CD14-positive monocyte (primary cell): ENCODE results near the gene L3MBTL4. TPM values are rescaled to one million over a fixed set of nuclear protein-coding genes. Genes with fewer than 3 reads are reported as not detected.

ENCODE experiments used
- DNase-seq, 3 donors: peaks; one replicate each; pipeline ENCODE4 v3.0.0-alpha.2; 2011 to 2022
- H2AFZ ChIP-seq: 2 replicates; pipeline ENCODE4 v1.6.0; 2012; ENCODE audit warnings: mild to moderate bottlenecking, low read depth, low read length, inconsistent platforms; ENCODE audit not compliant: insufficient read depth, poor library complexity, severe bottlenecking
- H3K27ac ChIP-seq, 2 donors: 1 replicate in 1 of 2; 2 replicates in 1 of 2; pipeline ENCODE4 v1.5.1; 2012 to 2013; ENCODE audit warnings: low read length in 2 of 2, control low read depth in 1 of 2, inconsistent platforms in 1 of 2, low read depth in 1 of 2, mild to moderate bottlenecking in 1 of 2
- H3K27me3 ChIP-seq, 2 donors: one replicate each; pipeline versions ENCODE4 v1.6.0 to v1.6.1; 2011 to 2013; ENCODE audit warnings: low read length in 2 of 2; ENCODE audit not compliant: control insufficient read depth in 2 of 2, insufficient read depth in 2 of 2
- H3K36me3 ChIP-seq, 2 donors: replicated peaks in 1 of 2; 1 replicate in 1 of 2; 2 replicates in 1 of 2; pipeline versions ENCODE4 v1.5.1 to v1.6.1; 2012 to 2013; ENCODE audit warnings: low read length in 2 of 2, control low read depth in 1 of 2, inconsistent platforms in 1 of 2, mild to moderate bottlenecking in 1 of 2; ENCODE audit not compliant: insufficient read depth in 2 of 2, control insufficient read depth in 1 of 2
- H3K4me1 ChIP-seq, 2 donors: 1 replicate in 1 of 2; 2 replicates in 1 of 2; pipeline versions ENCODE4 v1.5.1 to v1.6.1; 2012 to 2013; ENCODE audit warnings: low read length in 2 of 2, control low read depth in 1 of 2, inconsistent platforms in 1 of 2, mild to moderate bottlenecking in 1 of 2, moderate library complexity in 1 of 2; ENCODE audit not compliant: insufficient read depth in 2 of 2, control insufficient read depth in 1 of 2
- H3K4me2 ChIP-seq: replicated peaks from 2 replicates; pipeline ENCODE3; 2012; ENCODE audit warnings: low read length, moderate library complexity, mild to moderate bottlenecking; ENCODE audit not compliant: poor library complexity, severe bottlenecking; ENCODE audit errors: extremely low read depth
- H3K4me3 ChIP-seq, 3 experiments: fragments of 200-600 bp in 1 of 3; sonication (generic) in 1 of 3; replicated peaks in 1 of 3; 1 replicate in 2 of 3; 2 replicates in 1 of 3; pipeline ENCODE4 v1.5.1; 2011 to 2013; ENCODE audit warnings: low read length in 3 of 3, mild to moderate bottlenecking in 3 of 3, control low read depth in 2 of 3, low read depth in 2 of 3, inconsistent platforms in 1 of 3, moderate library complexity in 1 of 3
- H3K79me2 ChIP-seq: 2 replicates; pipeline ENCODE4 v1.6.0; 2012; ENCODE audit warnings: mild to moderate bottlenecking, control low read depth, inconsistent platforms, low read length, moderate library complexity; ENCODE audit not compliant: insufficient read depth
- H3K9ac ChIP-seq: 2 replicates; pipeline ENCODE4 v1.6.0; 2017; ENCODE audit warnings: low read length, mild to moderate bottlenecking; ENCODE audit not compliant: insufficient read depth, poor library complexity, severe bottlenecking
- H3K9me3 ChIP-seq, 2 donors: replicated peaks in 1 of 2; 1 replicate in 1 of 2; 2 replicates in 1 of 2; pipeline versions ENCODE4 v1.5.1 to v1.6.1; 2012 to 2013; ENCODE audit warnings: low read length in 2 of 2, control low read depth in 1 of 2; ENCODE audit not compliant: control insufficient read depth in 1 of 2, insufficient read depth in 1 of 2
- H4K20me1 ChIP-seq: 2 replicates; pipeline ENCODE4 v1.6.0; 2012; ENCODE audit warnings: mild to moderate bottlenecking, low read length, control low read depth, moderate library complexity; ENCODE audit not compliant: insufficient read depth
- H3K27ac Mint-ChIP-seq, 7 donors: one replicate each; pipeline ENCODE4 v1.8.0; 2020; ENCODE audit warnings: mild to moderate bottlenecking in 7 of 7, mixed read lengths in 7 of 7, moderate library complexity in 6 of 7, inconsistent platforms in 2 of 7
- H3K27me3 Mint-ChIP-seq, 3 donors: one replicate each; pipeline ENCODE4 v1.8.0; 2021 to 2022; ENCODE audit warnings: low read depth in 3 of 3, mild to moderate bottlenecking in 3 of 3, mixed read lengths in 3 of 3, moderate library complexity in 3 of 3, inconsistent platforms in 1 of 3
- H3K36me3 Mint-ChIP-seq, 2 donors: one replicate each; pipeline ENCODE4 v1.8.0; 2020; ENCODE audit warnings: mixed read lengths in 2 of 2, inconsistent platforms in 1 of 2, mild to moderate bottlenecking in 1 of 2
- H3K4me1 Mint-ChIP-seq: one replicate; pipeline ENCODE4 v1.8.0; 2020; ENCODE audit warnings: mild to moderate bottlenecking, mixed read lengths
- H3K4me3 Mint-ChIP-seq, 2 donors: one replicate each; pipeline ENCODE4 v1.8.0; 2020; ENCODE audit warnings: mild to moderate bottlenecking in 2 of 2, mixed read lengths in 2 of 2, moderate library complexity in 1 of 2
- H3K9me3 Mint-ChIP-seq, 7 donors: one replicate each; pipeline ENCODE4 v1.8.0; 2020 to 2022; ENCODE audit warnings: mixed read lengths in 7 of 7, mild to moderate bottlenecking in 6 of 7, moderate library complexity in 6 of 7, inconsistent platforms in 2 of 7
- WGBS: methylation state at CpG from one replicate; pipeline ENCODE4 v1.1.5; 2013; ENCODE audit warnings: missing lambda C conversion rate; ENCODE audit not compliant: insufficient coverage; 5-methylcytosine and 5-hydroxymethylcytosine counted together
- intact Hi-C, 2 donors: fragments of 100-400 bp; cut with micrococcal nuclease; formaldehyde crosslinking; loops; one replicate each; pipeline versions ENCODE4 v1.15.0 to v1.15.1; 2023
- polyA plus RNA-seq, 3 donors: library from polyadenylated mRNA; depleted of rRNA in 1 of 3; unstranded in 2 of 3; stranded (reverse) in 1 of 3; fragments of 300-500 nt in 2 of 3; fragments of >200 nt in 1 of 3; fragmentation: Illumina TruSeq in 2 of 3; gene quantifications; 1 replicate in 2 of 3; 2 replicates in 1 of 3; pipeline ENCODE4 v1.2.3, GENCODE V29; 2012 to 2021
- TF ChIP-seq, protein P1 (sequence below): fragments of 200-600 bp; IDR thresholded peaks from one replicate; pipeline ENCODE4 v1.8.0; 2022; ENCODE audit warnings: antibody characterized with exemption, mild to moderate bottlenecking

L3MBTL4 gene
- polyA plus RNA-seq, 3 donors: 0.55 to 1.2 (median 0.72) TPM

DNA sequence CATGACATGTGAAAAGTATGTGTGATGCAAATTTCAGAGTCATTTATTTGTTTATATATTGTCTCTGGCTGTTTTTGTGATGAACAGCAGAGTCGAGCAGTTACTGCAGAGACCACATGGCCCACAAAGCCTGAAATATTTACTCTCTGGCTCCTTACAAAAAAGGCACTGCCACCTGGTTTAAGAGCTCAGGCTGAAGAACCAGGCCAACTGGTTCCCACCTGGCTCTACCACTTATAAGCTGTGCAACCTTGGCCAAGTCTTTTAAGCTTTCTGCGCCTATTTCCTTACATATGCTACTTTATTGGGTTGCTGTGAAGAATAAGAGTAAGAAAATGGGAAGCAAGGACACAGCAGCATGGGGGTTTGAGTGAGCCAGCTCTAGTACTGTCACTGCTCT, 207.6 kb downstream of the L3MBTL4 start:
- peaks cover 0 to 2% (median 0%) of the 10 kb centered on the region in 3 donors for H3K27me3 Mint-ChIP-seq
- Histone ChIP-seq H3K79me2 (no peaks in the 10 kb centered on the region), H3K4me3 (no peak overlapping the region), H3K27me3 (no peaks in the 10 kb centered on the region), H3K27ac (no peak overlapping the region), H3K9ac (no peak overlapping the region), H4K20me1 (no peaks in the 10 kb centered on the region), H3K9me3 (no peaks in the 10 kb centered on the region), H3K4me1 (no peaks in the 10 kb centered on the region), H2AFZ (no peak overlapping the region), H3K4me2 (no peak overlapping the region), H3K36me3 (no peaks in the 10 kb centered on the region)
- no peak overlapping the region for H3K27ac Mint-ChIP-seq
- no peak for DNase-seq
- TF ChIP-seq, protein P1, sequence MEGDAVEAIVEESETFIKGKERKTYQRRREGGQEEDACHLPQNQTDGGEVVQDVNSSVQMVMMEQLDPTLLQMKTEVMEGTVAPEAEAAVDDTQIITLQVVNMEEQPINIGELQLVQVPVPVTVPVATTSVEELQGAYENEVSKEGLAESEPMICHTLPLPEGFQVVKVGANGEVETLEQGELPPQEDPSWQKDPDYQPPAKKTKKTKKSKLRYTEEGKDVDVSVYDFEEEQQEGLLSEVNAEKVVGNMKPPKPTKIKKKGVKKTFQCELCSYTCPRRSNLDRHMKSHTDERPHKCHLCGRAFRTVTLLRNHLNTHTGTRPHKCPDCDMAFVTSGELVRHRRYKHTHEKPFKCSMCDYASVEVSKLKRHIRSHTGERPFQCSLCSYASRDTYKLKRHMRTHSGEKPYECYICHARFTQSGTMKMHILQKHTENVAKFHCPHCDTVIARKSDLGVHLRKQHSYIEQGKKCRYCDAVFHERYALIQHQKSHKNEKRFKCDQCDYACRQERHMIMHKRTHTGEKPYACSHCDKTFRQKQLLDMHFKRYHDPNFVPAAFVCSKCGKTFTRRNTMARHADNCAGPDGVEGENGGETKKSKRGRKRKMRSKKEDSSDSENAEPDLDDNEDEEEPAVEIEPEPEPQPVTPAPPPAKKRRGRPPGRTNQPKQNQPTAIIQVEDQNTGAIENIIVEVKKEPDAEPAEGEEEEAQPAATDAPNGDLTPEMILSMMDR: no peak
- peaks cover 0 to 2% (median 0%) of the 10 kb centered on the region in 7 donors for H3K9me3 Mint-ChIP-seq
- peaks cover 8% of the 10 kb centered on the region for H3K4me1 Mint-ChIP-seq
- WGBS: 86% methylated on average over 1 of the region's 2 CpGs
- intact Hi-C loops: no loop called here
- no peak overlapping the region for H3K4me3 Mint-ChIP-seq
- no peaks in the 10 kb centered on the region for H3K36me3 Mint-ChIP-seq

DNA sequence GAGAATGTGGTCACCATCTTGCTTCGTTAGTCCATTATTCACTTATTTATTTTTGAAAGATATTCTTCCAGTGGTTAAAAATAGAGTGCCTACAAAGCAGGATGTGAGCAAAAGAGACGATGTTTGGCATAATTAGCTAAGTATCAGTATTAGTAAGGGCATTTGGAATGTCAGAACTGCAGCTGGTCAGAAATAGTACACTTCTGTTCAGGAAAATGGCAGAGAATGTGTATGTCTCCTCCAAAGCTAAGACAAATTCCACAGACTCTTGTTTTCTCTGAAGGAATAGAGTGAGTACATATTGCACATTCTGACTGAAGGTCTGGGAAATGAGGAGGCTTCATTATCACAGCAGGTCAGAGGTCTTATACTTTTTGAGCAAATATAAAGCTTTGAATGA, 209.0 kb downstream of the L3MBTL4 start:
- no peak overlapping the region for H3K4me3 ChIP-seq
- Mint-ChIP-seq H3K9me3 (peaks cover 0 to 2% (median 0%) of the 10 kb centered on the region in 7 donors), H3K27ac (no peak overlapping the region), H3K4me3 (no peak overlapping the region), H3K4me1 (peaks cover 8% of the 10 kb centered on the region), H3K36me3 (no peaks in the 10 kb centered on the region), H3K27me3 (peaks cover 0 to 2% (median 0%) of the 10 kb centered on the region in 3 donors)
- no peaks in the 10 kb centered on the region for H3K9me3 ChIP-seq
- H2AFZ ChIP-seq: no peak overlapping the region
- H3K27me3 ChIP-seq: no peaks in the 10 kb centered on the region
- H3K36me3 ChIP-seq: no peaks in the 10 kb centered on the region
- H3K79me2 ChIP-seq: no peaks in the 10 kb centered on the region
- no peaks in the 10 kb centered on the region for H3K4me1 ChIP-seq
- H3K9ac ChIP-seq: no peak overlapping the region
- no peak overlapping the region for H3K27ac ChIP-seq
- TF ChIP-seq, protein P1: no peak
- H4K20me1 ChIP-seq: no peaks in the 10 kb centered on the region
- H3K4me2 ChIP-seq: no peak overlapping the region
- no peak for DNase-seq
- intact Hi-C loops: no loop called here
- WGBS: no CpG with 5 or more reads among the region's 2 CpGs
